Skeletal muscle satellite cell (primary cell): Measurements from ENCODE around the gene ZNF425.
"Not testable (repeated sequence)": the region's sequence is repeated elsewhere in the genome, so short reads cannot be mapped to it uniquely, and the experiment has no call there.

ENCODE experiments used
- H3K27me3 ChIP-seq: 2 replicates; pipeline ENCODE4 v1.7.0; 2013; ENCODE audit warnings: low read length; ENCODE audit not compliant: control insufficient read depth, insufficient read depth
- H3K36me3 ChIP-seq: 2 replicates; pipeline ENCODE4 v1.7.0; 2013; ENCODE audit warnings: mild to moderate bottlenecking, control low read depth, low read length; ENCODE audit not compliant: insufficient read depth
- H3K4me1 ChIP-seq: 2 replicates; pipeline ENCODE4 v1.7.0; 2013; ENCODE audit warnings: low read length; ENCODE audit not compliant: control insufficient read depth, insufficient read depth
- H3K4me2 ChIP-seq: 2 replicates; pipeline ENCODE4 v1.7.0; 2013; ENCODE audit warnings: mild to moderate bottlenecking, low read length
- H3K4me3 ChIP-seq: 2 replicates; pipeline ENCODE4 v1.7.0; 2013; ENCODE audit warnings: low read length
- H3K9ac ChIP-seq: 2 replicates; pipeline ENCODE4 v1.7.0; 2013; ENCODE audit warnings: mild to moderate bottlenecking, low read depth, low read length, moderate library complexity
- H3K9me3 ChIP-seq: replicated peaks from 2 replicates; pipeline ENCODE4 v1.7.0; 2013; ENCODE audit warnings: mild to moderate bottlenecking, control low read depth, low read length

The ZNF425 gene

GRCh38 chr7:149150981-149151380 lies 24.9 kb upstream of the ZNF425 start:
- H3K4me3 ChIP-seq: no peak overlapping the region
- H3K27me3 ChIP-seq: no peaks in the 10 kb centered on the region
- no peak overlapping the region for H3K9ac ChIP-seq
- H3K36me3 ChIP-seq: peaks cover 15% of the 10 kb centered on the region
- peaks cover 3% of the 10 kb centered on the region for H3K4me1 ChIP-seq
- no peak overlapping the region for H3K4me2 ChIP-seq
- no peaks in the 10 kb centered on the region for H3K9me3 ChIP-seq

GRCh38 chr7:149147752-149148653 lies 21.9 kb upstream of the ZNF425 start:
- no peaks in the 10 kb centered on the region for H3K27me3 ChIP-seq

GRCh38 chr7:149147072-149147751 lies 21.1 kb upstream of the ZNF425 start, which contains the start of gene ZNF398:
TSS of gene ZNF398 (plus strand) at chr7:149147453. CDS start at chr7:149147743, 290 bp downstream.
- Histone ChIP-seq H3K36me3 (peaks cover 3% of the 10 kb centered on the region), H3K27me3 (no peaks in the 10 kb centered on the region), H3K9me3 (no peaks in the 10 kb centered on the region), H3K4me2 (peak within 1 kb of the TSS; percentile 97), H3K4me1 (peaks cover 3% of the 10 kb centered on the region), H3K4me3 (peak within 1 kb of the TSS; percentile 99), H3K9ac (peak within 1 kb of the TSS; percentile 96)

More at GRCh38 chr7:149147752-149148653, 21.9 kb upstream of the ZNF425 start:
- peaks cover 3% of the 10 kb centered on the region for H3K4me1 ChIP-seq
- peak overlapping the region; percentile 96 for H3K9ac ChIP-seq
- peak overlapping the region; percentile 99 for H3K4me3 ChIP-seq
- no peaks in the 10 kb centered on the region for H3K9me3 ChIP-seq
- peaks cover 3% of the 10 kb centered on the region for H3K36me3 ChIP-seq
- H3K4me2 ChIP-seq: peak overlapping the region; percentile 97

GRCh38 chr7:149145031-149145845 lies 19.1 kb upstream of the ZNF425 start:
- Histone ChIP-seq H3K36me3 (no peaks in the 10 kb centered on the region), H3K27me3 (no peaks in the 10 kb centered on the region), H3K9me3 (no peaks in the 10 kb centered on the region), H3K4me1 (peaks cover 3% of the 10 kb centered on the region), H3K4me2 (no peak overlapping the region), H3K9ac (no peak overlapping the region), H3K4me3 (no peak overlapping the region)

GRCh38 chr7:149144436-149144922 lies 18.4 kb upstream of the ZNF425 start:
- H3K4me2 ChIP-seq, H3K9me3 ChIP-seq, H3K27me3 ChIP-seq, H3K9ac ChIP-seq, H3K36me3 ChIP-seq, H3K4me3 ChIP-seq, H3K4me1 ChIP-seq: not testable (repeated sequence)

- H3K9me3 ChIP-seq: no peaks in the 10 kb centered on the region
- peaks cover 2% of the 10 kb centered on the region for H3K4me1 ChIP-seq
- no peak overlapping the region for H3K9ac ChIP-seq
- H3K4me2 ChIP-seq: no peak overlapping the region
- H3K36me3 ChIP-seq: no peaks in the 10 kb centered on the region
- H3K4me3 ChIP-seq: no peak overlapping the region
- no peaks in the 10 kb centered on the region for H3K27me3 ChIP-seq
These were observed 15.8 kb upstream of the ZNF425 start for GRCh38 chr7:149141893-149142292.

DNA sequence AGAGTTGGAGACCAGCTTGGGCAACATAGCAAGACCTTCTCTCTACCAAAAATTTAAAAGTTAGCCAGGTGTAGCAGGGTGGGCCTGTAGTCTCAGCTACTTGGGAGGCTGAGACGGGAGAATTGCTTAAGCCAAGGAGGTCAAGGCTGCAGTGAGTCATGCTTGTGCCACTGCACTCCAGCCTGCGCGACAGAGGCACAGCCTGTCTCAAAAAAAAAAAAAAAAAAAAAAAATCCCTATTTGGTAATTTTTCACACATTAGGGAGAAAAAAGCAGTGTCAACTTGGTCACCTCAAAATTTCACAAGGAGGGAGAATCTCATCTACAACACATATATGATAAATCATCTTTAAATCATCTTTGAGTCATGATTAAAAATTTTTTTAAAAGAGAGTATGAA lies 14.7 kb upstream of the ZNF425 start:
- H3K9me3 ChIP-seq: no peaks in the 10 kb centered on the region
- no peak overlapping the region for H3K4me3 ChIP-seq
- H3K36me3 ChIP-seq: no peaks in the 10 kb centered on the region
- no peak overlapping the region for H3K9ac ChIP-seq
- H3K27me3 ChIP-seq: no peaks in the 10 kb centered on the region
- no peaks in the 10 kb centered on the region for H3K4me1 ChIP-seq
- no peak overlapping the region for H3K4me2 ChIP-seq

- Histone ChIP-seq H3K4me3 (no peak overlapping the region), H3K9ac (no peak overlapping the region), H3K9me3 (no peaks in the 10 kb centered on the region), H3K36me3 (peaks cover 10% of the 10 kb centered on the region), H3K27me3 (no peaks in the 10 kb centered on the region), H3K4me1 (no peaks in the 10 kb centered on the region), H3K4me2 (no peak overlapping the region)
These were observed 10.0 kb upstream of the ZNF425 start for GRCh38 chr7:149136118-149136517.

GRCh38 chr7:149133028-149133710 lies 7.0 kb upstream of the ZNF425 start:
- no peak overlapping the region for H3K4me3 ChIP-seq
- H3K27me3 ChIP-seq: no peaks in the 10 kb centered on the region
- H3K4me1 ChIP-seq: no peaks in the 10 kb centered on the region
- H3K36me3 ChIP-seq: peaks cover 21% of the 10 kb centered on the region
- no peak overlapping the region for H3K9ac ChIP-seq
- peaks cover 6% of the 10 kb centered on the region for H3K9me3 ChIP-seq
- no peak overlapping the region for H3K4me2 ChIP-seq

- Histone ChIP-seq H3K4me2 (no peak overlapping the region), H3K36me3 (peaks cover 21% of the 10 kb centered on the region), H3K4me1 (no peaks in the 10 kb centered on the region), H3K9ac (no peak overlapping the region), H3K4me3 (no peak overlapping the region), H3K27me3 (no peaks in the 10 kb centered on the region), H3K9me3 (peaks cover 6% of the 10 kb centered on the region)
These were observed 4.6 kb upstream of the ZNF425 start for GRCh38 chr7:149130572-149131198.
